GM23248 (cell line): ENCODE results near the gene METRNL. TPM values are rescaled to one million over a fixed set of nuclear protein-coding genes. Genes with fewer than 3 reads are reported as not detected.
A peak's percentile ranks its signal among the peaks of the same experiment; 100 is the strongest.

Source experiments
- DNase-seq: peaks from one replicate; pipeline ENCODE4 v3.0.0-alpha.2; 2015
- H2AFZ ChIP-seq: fragments of 200-600 bp; sonication (generic); 2 replicates; pipeline ENCODE4 v1.6.1; 2016; ENCODE audit warnings: antibody characterized with exemption
- H3F3A ChIP-seq: fragments of 200-600 bp; sonication (generic); 2 replicates; pipeline ENCODE4 v1.6.1; 2016; ENCODE audit warnings: mild to moderate bottlenecking, antibody characterized with exemption, mixed run types; ENCODE audit not compliant: insufficient read depth
- H3K27ac ChIP-seq: fragments of 200-600 bp; sonication (generic); 2 replicates; pipeline ENCODE4 v1.5.1; 2016; ENCODE audit warnings: mild to moderate bottlenecking
- H3K27me3 ChIP-seq: fragments of 200-600 bp; sonication (generic); replicated peaks from 2 replicates; pipeline ENCODE4 v1.6.1; 2016; ENCODE audit warnings: mild to moderate bottlenecking; ENCODE audit not compliant: insufficient read depth
- H3K36me3 ChIP-seq: fragments of 200-600 bp; sonication (generic); 2 replicates; pipeline ENCODE4 v1.6.1; 2016; ENCODE audit warnings: low read depth, mild to moderate bottlenecking
- H3K4me1 ChIP-seq: fragments of 200-600 bp; sonication (generic); 2 replicates; pipeline ENCODE4 v1.6.1; 2016; ENCODE audit warnings: mild to moderate bottlenecking; ENCODE audit not compliant: insufficient read depth
- H3K4me2 ChIP-seq: fragments of 200-600 bp; sonication (generic); one replicate; pipeline ENCODE4 v1.6.1; 2016; ENCODE audit warnings: mild to moderate bottlenecking; ENCODE audit not compliant: unreplicated experiment
- H3K4me3 ChIP-seq: fragments of 200-600 bp; sonication (generic); 2 replicates; pipeline ENCODE4 v1.5.1; 2016; ENCODE audit warnings: mild to moderate bottlenecking
- H3K79me2 ChIP-seq: fragments of 200-600 bp; sonication (generic); 2 replicates; pipeline ENCODE4 v1.6.1; 2016; ENCODE audit warnings: mild to moderate bottlenecking; ENCODE audit not compliant: insufficient read depth
- H3K9ac ChIP-seq: fragments of 200-600 bp; sonication (generic); 2 replicates; pipeline ENCODE4 v1.6.1; 2016; ENCODE audit warnings: mild to moderate bottlenecking
- H3K9me2 ChIP-seq: fragments of 200-600 bp; sonication (generic); 2 replicates; pipeline ENCODE4 v1.6.1; 2016; ENCODE audit warnings: mixed run types, mild to moderate bottlenecking, moderate library complexity; ENCODE audit not compliant: insufficient read depth
- H3K9me3 ChIP-seq: fragments of 200-600 bp; sonication (generic); one replicate; pipeline ENCODE4 v1.6.1; 2017; ENCODE audit warnings: low read depth
- H4K20me1 ChIP-seq: fragments of 200-600 bp; sonication (generic); 2 replicates; pipeline ENCODE4 v1.6.0; 2016; ENCODE audit not compliant: insufficient read depth
- EZH2 ChIP-seq: fragments of 200-600 bp; sonication (generic); IDR thresholded peaks from 2 replicates; pipeline ENCODE4 v1.6.1; 2018; ENCODE audit warnings: antibody characterized with exemption, mild to moderate bottlenecking; ENCODE audit not compliant: insufficient read depth, poor library complexity, severe bottlenecking
- EZH2phosphoT487 ChIP-seq: fragments of 200-600 bp; sonication (generic); IDR thresholded peaks from 2 replicates; pipeline ENCODE4 v1.6.1; 2018; ENCODE audit warnings: antibody characterized with exemption, moderate library complexity, mild to moderate bottlenecking, low read depth; ENCODE audit not compliant: insufficient read depth
- WGBS, 2 experiments: methylation state at CpG; one replicate each; pipeline ENCODE4 v1.1.6; 2015 to 2017; ENCODE audit warnings: low lambda C conversion rate in 2 of 2, low coverage in 1 of 2; ENCODE audit errors: missing lambda C conversion rate in 2 of 2; 5-methylcytosine and 5-hydroxymethylcytosine counted together
- in situ Hi-C: fragments of 300-500 bp; cut with MboI; formaldehyde crosslinking; loops from 2 replicates; pipeline ENCODE4 v1.15.0; 2020
- polyA plus RNA-seq: library from polyadenylated mRNA; unstranded; fragments of >200 nt; fragmentation: Nextera tagmentation; extraction: Ambion mirVana; gene quantifications from 2 replicates; pipeline ENCODE4 v1.2.1, GENCODE V29; 2016
- total RNA-seq: library from RNA; depleted of rRNA; stranded (reverse); fragments of >200 nt; shearing (Covaris generic); gene quantifications from 2 replicates; pipeline ENCODE4 v1.2.3, GENCODE V29; 2014

METRNL gene
- total and polyA plus RNA-seq, 2 experiments from 2014 or later: 28.4 to 305 TPM

- no peak overlapping the region for H2AFZ ChIP-seq
- H3F3A ChIP-seq: peaks cover 14% of the 10 kb centered on the region
- H4K20me1 ChIP-seq: no peaks in the 10 kb centered on the region
- 73 to 76% methylated on average over 26 of the region's 26 CpGs for WGBS, 2 experiments
- H3K36me3 ChIP-seq: no peaks in the 10 kb centered on the region
- H3K9me3 ChIP-seq: no peaks in the 10 kb centered on the region
- H3K4me3 ChIP-seq: no peak overlapping the region
- TF ChIP-seq EZH2phosphoT487 (no peak), EZH2 (no peak)
- peak overlapping the region; percentile 80 for H3K27ac ChIP-seq
- H3K9me2 ChIP-seq: no peaks in the 10 kb centered on the region
- no peak overlapping the region for H3K4me2 ChIP-seq
- in situ Hi-C loops: no loop called here
- no peaks in the 10 kb centered on the region for H3K27me3 ChIP-seq
- H3K4me1 ChIP-seq: peaks cover 16% of the 10 kb centered on the region; the same call in 1 of the 2 replicates
- peak overlapping the region; percentile 79 for H3K9ac ChIP-seq
- DNase-seq: peak; percentile 79
- no peaks in the 10 kb centered on the region for H3K79me2 ChIP-seq
These were observed 42.8 kb downstream of the METRNL start for GRCh38 chr17:83121921-83122820.

GRCh38 chr17:83122834-83123233 lies 43.4 kb downstream of the METRNL start:
- Histone ChIP-seq H2AFZ (peak overlapping the region; percentile 50; the same call in 1 of the 2 replicates), H3F3A (peaks cover 14% of the 10 kb centered on the region), H3K27ac (peak overlapping the region; percentile 80), H3K9me2 (no peaks in the 10 kb centered on the region), H3K79me2 (no peaks in the 10 kb centered on the region), H3K27me3 (no peaks in the 10 kb centered on the region), H3K4me2 (peak overlapping the region; percentile 55), H3K4me3 (peak overlapping the region; percentile 33; the same call in 1 of the 2 replicates), H3K4me1 (peaks cover 16% of the 10 kb centered on the region; the same call in 1 of the 2 replicates), H3K9me3 (no peaks in the 10 kb centered on the region), H3K9ac (peak overlapping the region; percentile 79), H3K36me3 (no peaks in the 10 kb centered on the region), H4K20me1 (no peaks in the 10 kb centered on the region)
- no peak for TF ChIP-seq EZH2
- TF ChIP-seq EZH2phosphoT487: no peak
- WGBS, 2 experiments: 32 to 53% methylated on average over 16 of the region's 16 CpGs
- in situ Hi-C loops: no loop called here
- DNase-seq: peak; percentile 93

GRCh38 chr17:83123896-83124801 lies 44.7 kb downstream of the METRNL start:
- Histone ChIP-seq H3K9ac (no peak overlapping the region), H3K4me1 (peaks cover 16% of the 10 kb centered on the region; the same call in 1 of the 2 replicates), H4K20me1 (no peaks in the 10 kb centered on the region), H3K79me2 (no peaks in the 10 kb centered on the region), H3K27ac (no peak overlapping the region), H3K9me2 (no peaks in the 10 kb centered on the region), H3K4me2 (no peak overlapping the region), H3K27me3 (no peaks in the 10 kb centered on the region), H3K4me3 (no peak overlapping the region), H3F3A (peaks cover 14% of the 10 kb centered on the region), H2AFZ (no peak overlapping the region), H3K36me3 (no peaks in the 10 kb centered on the region), H3K9me3 (no peaks in the 10 kb centered on the region)
- 92 to 93% methylated on average over 21 to 25 of the region's 25 CpGs for WGBS, 2 experiments
- no peak for DNase-seq
- TF ChIP-seq EZH2 (no peak), EZH2phosphoT487 (no peak)
- in situ Hi-C loops: no loop called here
